ENCODE measurements around the gene FUT3. TPM values are rescaled to one million over a fixed set of nuclear protein-coding genes. Genes with fewer than 3 reads are reported as not detected.

FUT3 gene
- total RNA-seq, 2 experiments from 2014 or later, result 0.61 to 0.85 TPM

DNA sequence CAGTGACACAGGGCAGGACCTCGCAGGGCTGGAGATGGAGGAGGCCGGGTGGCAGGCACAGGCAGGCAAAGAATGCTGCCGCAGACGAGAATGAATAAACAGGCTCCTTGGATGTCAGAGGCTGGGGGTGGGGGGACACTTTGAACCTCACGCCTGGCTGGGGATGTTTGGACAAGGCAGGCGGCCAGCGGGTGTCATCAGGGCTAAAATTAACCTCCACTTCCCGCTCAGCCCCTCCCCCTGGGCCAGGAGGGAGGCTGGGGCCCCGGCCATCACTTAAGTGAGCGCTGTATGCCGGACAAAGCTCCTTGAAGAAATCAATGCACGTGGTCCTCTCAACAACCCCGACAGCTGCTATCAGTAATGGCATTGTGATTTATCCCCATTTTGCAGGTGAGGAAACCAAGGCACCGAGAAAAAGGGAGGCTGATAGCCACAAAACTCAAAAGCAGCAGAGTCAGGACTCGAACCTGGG, 29.4 kb upstream of the FUT3 start:
- no peaks in the 10 kb centered on the region for H3K9me3 ChIP-seq (ENCODE audit: control insufficient read depth in 1 of 2, insufficient read depth in 1 of 2, low read length in 2 of 2)
- POLR2A ChIA-PET, result no interaction called here
- peaks cover 20 to 24% of the 10 kb centered on the region in 2 experiments for H3K27me3 ChIP-seq (ENCODE audit: control insufficient read depth in 1 of 2, insufficient read depth in 2 of 2, low read length in 2 of 2)
- intact Hi-C loops (cut with DNase I, micrococcal nuclease), result no loop called here
- ATAC-seq (ENCODE audit: poor library complexity) (no peak), DNase-seq (no peak)
- Mint-ChIP-seq H3K9me3 (no peaks in the 10 kb centered on the region), H3K27ac (no peak overlapping the region), H3K36me3 (ENCODE audit: low read depth) (no peaks in the 10 kb centered on the region), H3K4me3 (no peak overlapping the region), H3K27me3 (peaks cover 15% of the 10 kb centered on the region), H3K4me1 (ENCODE audit: low read depth) (no peaks in the 10 kb centered on the region)
- CTCF ChIA-PET, result no interaction called here
- H3K4me1 ChIP-seq (ENCODE audit: insufficient read depth, low read length), result no peaks in the 10 kb centered on the region
- TF ChIP-seq, protein P1, sequence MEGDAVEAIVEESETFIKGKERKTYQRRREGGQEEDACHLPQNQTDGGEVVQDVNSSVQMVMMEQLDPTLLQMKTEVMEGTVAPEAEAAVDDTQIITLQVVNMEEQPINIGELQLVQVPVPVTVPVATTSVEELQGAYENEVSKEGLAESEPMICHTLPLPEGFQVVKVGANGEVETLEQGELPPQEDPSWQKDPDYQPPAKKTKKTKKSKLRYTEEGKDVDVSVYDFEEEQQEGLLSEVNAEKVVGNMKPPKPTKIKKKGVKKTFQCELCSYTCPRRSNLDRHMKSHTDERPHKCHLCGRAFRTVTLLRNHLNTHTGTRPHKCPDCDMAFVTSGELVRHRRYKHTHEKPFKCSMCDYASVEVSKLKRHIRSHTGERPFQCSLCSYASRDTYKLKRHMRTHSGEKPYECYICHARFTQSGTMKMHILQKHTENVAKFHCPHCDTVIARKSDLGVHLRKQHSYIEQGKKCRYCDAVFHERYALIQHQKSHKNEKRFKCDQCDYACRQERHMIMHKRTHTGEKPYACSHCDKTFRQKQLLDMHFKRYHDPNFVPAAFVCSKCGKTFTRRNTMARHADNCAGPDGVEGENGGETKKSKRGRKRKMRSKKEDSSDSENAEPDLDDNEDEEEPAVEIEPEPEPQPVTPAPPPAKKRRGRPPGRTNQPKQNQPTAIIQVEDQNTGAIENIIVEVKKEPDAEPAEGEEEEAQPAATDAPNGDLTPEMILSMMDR (IDR thresholded peaks at IDR 0.05), result no peak
- H3K27ac ChIP-seq (ENCODE audit: low read depth in 1 of 2, low read length in 2 of 2), result no peak overlapping the region
- no peaks in the 10 kb centered on the region for H3K36me3 ChIP-seq (ENCODE audit: insufficient read depth, low read length)
- H3K4me3 ChIP-seq (ENCODE audit: low read length), result no peak overlapping the region

DNA sequence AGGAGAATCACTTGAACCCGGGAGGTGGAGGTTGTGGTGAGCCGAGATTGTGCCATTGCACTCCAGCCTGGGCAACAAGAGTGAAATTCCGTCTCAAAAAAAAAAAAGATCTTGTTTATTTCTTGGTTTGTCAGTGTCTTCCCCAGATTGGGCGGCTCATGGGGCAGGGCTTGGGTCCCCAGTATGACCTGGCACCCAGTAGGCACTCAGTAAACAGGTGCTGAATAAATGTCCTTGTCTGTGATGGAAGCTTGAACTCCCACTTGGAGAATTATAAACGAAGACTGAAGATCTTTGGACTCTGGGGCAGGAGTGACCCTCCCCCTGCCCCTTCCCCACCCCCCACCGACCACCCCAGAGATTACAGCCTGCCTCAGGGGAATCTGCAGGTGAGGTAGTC, 28.9 kb upstream of the FUT3 start:
- Histone ChIP-seq H3K36me3 (ENCODE audit: insufficient read depth, low read length) (no peaks in the 10 kb centered on the region), H3K27ac (ENCODE audit: low read depth in 1 of 2, low read length in 2 of 2) (no peak overlapping the region), H3K4me3 (ENCODE audit: low read length) (no peak overlapping the region), H3K27me3 (ENCODE audit: control insufficient read depth in 1 of 2, insufficient read depth in 2 of 2, low read length in 2 of 2) (peaks cover 20 to 24% of the 10 kb centered on the region in 2 experiments), H3K4me1 (ENCODE audit: insufficient read depth, low read length) (no peaks in the 10 kb centered on the region), H3K9me3 (ENCODE audit: control insufficient read depth in 1 of 2, insufficient read depth in 1 of 2, low read length in 2 of 2) (no peaks in the 10 kb centered on the region)
- Mint-ChIP-seq H3K4me1 (ENCODE audit: low read depth) (no peaks in the 10 kb centered on the region), H3K27ac (no peak overlapping the region), H3K9me3 (no peaks in the 10 kb centered on the region), H3K36me3 (ENCODE audit: low read depth) (no peaks in the 10 kb centered on the region), H3K27me3 (peaks cover 11% of the 10 kb centered on the region), H3K4me3 (no peak overlapping the region)
- ATAC-seq (ENCODE audit: poor library complexity), result no peak
- no peak for DNase-seq
- intact Hi-C loops (cut with DNase I, micrococcal nuclease), result no loop called here
- CTCF ChIA-PET, result no interaction called here
- POLR2A ChIA-PET, result no interaction called here
- TF ChIP-seq, protein P1 (IDR thresholded peaks at IDR 0.05), result no peak

- no peaks in the 10 kb centered on the region for H3K36me3 Mint-ChIP-seq (ENCODE audit: low read depth)
- Histone ChIP-seq H3K4me3 (ENCODE audit: low read length) (no peak overlapping the region), H3K27me3 (ENCODE audit: control insufficient read depth in 1 of 2, insufficient read depth in 2 of 2, low read length in 2 of 2) (peaks cover 20 to 24% of the 10 kb centered on the region in 2 experiments), H3K36me3 (ENCODE audit: insufficient read depth, low read length) (no peaks in the 10 kb centered on the region), H3K4me1 (ENCODE audit: insufficient read depth, low read length) (no peaks in the 10 kb centered on the region), H3K27ac (ENCODE audit: low read depth in 1 of 2, low read length in 2 of 2) (no peak overlapping the region), H3K9me3 (ENCODE audit: control insufficient read depth in 1 of 2, insufficient read depth in 1 of 2, low read length in 2 of 2) (no peaks in the 10 kb centered on the region)
- peaks cover 5% of the 10 kb centered on the region for H3K27me3 Mint-ChIP-seq
- no peaks in the 10 kb centered on the region for H3K4me1 Mint-ChIP-seq (ENCODE audit: low read depth)
- no peak overlapping the region for H3K27ac Mint-ChIP-seq
- POLR2A ChIA-PET, result no interaction called here
- H3K4me3 Mint-ChIP-seq, result no peak overlapping the region
- CTCF ChIA-PET, result no interaction called here
- TF ChIP-seq, protein P1 (IDR thresholded peaks at IDR 0.05), result no peak
- intact Hi-C loops (cut with DNase I, micrococcal nuclease), result no loop called here
- ATAC-seq (ENCODE audit: poor library complexity) (no peak), DNase-seq (no peak)
- H3K9me3 Mint-ChIP-seq, result no peaks in the 10 kb centered on the region
These were observed 26.6 kb upstream of the FUT3 start for GRCh38 chr19:5877882-5878281.

Measured in CD4-positive, alpha-beta T cell (primary cell).